CD1c-positive myeloid dendritic cell (primary cell): Measurements from ENCODE around the gene TLDC2.
"Not testable (repeated sequence)": the region's sequence is repeated elsewhere in the genome, so short reads cannot be mapped to it uniquely, and the experiment has no call there.

Experiments
- DNase-seq: peaks from one replicate; pipeline ENCODE4 v3.0.0-alpha.2; 2016; ENCODE audit errors: extremely low spot score

Gene TLDC2

GRCh38 chr20:36875702-36876472 lies at the start of gene TLDC2:
TLDC2 (plus strand) TSS chr20:36876138; CDS start chr20:36876175, 37 bp downstream.
- no peak for DNase-seq

DNA sequence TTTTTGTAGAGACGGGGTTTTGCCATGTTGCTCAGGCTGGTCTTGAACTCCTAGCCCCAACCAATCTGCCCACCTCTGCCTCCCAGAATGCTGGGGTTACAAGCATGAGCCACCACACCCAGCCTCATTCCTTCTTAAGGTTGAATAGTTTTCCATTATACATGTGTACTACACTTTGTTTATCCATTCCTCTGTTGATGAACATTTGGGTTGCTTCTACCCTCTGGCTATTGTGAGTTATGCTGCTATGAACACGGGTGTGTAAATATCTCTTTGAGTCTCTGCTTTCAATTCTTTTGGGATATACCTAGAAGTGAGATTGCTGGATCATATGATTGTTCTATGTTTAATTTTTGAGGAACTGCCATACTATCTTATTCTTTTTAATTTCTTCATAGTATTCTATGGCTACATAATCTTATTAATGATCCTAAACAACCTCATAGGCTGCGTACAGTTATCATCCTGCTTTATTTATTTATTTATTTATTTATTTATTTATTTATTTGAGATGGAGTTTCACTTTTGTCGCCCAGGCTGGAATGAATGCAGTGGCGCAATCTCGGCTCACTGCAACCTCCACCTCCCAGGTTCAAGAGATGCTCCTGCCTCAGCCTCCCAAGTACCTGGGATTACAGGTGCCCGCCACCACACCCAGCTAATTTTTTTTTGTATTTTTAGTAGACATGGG lies 49.2 kb upstream of the TLDC2 start:
- DNase-seq, result no peak

- DNase-seq, result no peak
Measured at GRCh38 chr20:36827541-36828279, 48.2 kb upstream of the TLDC2 start.

GRCh38 chr20:36830791-36831691 lies 44.9 kb upstream of the TLDC2 start:
- DNase-seq, result peak; percentile 15

GRCh38 chr20:36832791-36833190 lies 43.1 kb upstream of the TLDC2 start:
- no peak for DNase-seq

DNA sequence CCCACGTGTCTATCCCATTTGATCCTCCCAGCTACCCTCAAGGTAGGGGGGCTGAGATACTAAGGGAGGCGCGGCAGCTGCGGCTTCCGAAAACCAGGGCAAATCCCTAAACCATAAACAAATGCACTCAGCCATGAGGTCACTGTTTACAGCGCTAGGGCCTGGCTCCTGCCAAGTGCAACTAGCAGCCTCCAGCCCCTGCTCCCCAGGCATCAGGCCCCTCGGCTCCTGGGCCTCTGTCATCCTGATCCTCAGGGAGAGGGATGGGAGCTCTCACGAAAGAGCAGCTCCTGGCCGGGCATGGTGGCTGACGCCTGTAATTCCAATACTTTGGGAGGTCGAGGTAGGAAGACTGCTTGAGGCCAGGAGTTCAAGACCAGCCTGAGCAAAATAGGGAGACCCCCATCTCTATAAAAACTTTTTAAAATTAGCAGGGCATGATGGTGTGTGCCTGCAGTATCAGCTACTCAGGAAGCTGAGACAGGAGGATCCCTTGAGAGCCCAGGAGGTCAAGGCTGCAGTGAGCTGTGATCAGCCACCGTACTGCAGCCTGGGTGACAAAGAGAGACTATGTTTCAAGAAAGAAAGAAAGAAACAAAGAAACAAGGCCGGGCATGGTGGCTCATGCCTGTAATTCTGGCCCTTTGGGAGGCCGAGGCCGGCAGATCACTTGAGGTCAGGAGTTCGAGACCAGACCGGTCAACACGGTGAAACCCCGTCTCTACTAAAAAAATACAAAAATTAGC lies 42.5 kb upstream of the TLDC2 start:
- no peak for DNase-seq

DNA sequence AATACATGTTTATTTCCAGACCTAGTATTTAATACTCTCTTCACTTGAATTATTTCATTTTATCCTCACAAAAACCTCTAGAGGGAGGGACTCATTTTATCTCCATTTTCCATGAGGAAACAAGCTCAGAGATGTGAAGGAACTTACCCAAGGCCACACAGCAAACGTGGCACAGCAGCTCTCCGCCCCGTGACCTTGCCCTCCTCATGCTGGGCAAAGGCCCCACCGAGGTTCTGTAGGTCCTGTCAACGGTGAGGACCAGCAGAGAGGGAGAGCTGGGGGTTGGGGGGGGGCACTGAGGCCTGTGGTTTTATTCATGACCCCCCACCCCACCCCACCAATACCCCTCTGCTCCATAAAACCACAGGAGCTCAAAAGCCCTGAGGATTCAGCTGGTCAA lies 40.9 kb upstream of the TLDC2 start:
- DNase-seq, result no peak

GRCh38 chr20:36835453-36836198 lies 40.3 kb upstream of the TLDC2 start:
- DNase-seq, result peak; percentile 91

DNA sequence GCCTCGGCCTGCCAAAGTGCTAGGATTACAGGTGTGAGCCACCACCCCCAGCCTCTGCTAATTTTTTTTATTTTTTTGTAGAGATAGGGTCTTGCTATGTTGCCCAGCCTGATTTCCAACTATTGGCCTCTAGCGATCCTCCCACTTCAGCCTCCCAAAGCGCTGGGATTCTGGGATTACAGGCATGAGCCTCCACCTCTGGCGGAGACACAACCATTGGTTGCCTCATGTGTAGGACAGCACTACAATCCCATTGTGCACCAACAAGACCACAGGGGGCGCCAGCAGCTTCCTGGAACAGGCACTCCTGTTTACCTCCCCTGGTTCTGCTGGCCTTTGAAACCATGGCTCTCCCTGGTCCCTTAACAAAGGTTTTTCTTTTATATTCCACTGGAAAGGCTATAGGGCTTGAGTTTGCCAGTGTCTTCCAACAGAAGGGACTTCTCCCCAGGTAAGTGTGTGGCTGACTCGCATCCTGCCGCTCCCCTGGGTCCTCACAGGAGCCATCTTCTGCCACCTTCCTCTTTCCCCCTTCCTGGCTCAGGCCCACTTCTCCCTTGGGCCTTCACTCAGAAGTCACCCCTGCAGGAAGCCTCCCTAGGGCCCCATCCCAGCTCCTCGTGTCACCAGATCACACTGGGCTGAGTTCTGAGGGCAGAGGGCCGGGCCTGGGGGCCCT lies 39.2 kb upstream of the TLDC2 start:
- peak; percentile 62 for DNase-seq

- DNase-seq, result not testable (repeated sequence)
Measured at GRCh38 chr20:36838376-36838775, 37.6 kb upstream of the TLDC2 start.

- no peak for DNase-seq
Measured at GRCh38 chr20:36839150-36839549, 36.8 kb upstream of the TLDC2 start.

DNA sequence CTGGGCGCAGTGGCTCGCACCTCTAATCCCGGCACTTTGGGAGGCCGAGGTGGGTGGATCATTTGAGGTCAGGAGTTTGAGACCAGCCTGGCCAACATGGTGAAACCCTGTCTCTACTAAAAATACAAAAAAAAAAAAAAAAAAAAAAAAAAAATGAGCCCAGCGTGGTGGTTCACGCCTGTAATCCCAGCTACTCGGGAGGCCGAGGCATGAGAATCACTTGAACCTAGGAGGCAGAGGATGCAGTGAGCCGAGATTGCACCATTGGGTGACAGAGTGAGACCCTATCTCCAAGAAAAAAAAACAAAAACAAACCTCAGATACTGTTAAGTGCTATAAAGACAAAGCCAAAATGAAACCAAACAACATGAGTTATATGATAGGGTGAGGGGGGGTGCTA lies 34.9 kb upstream of the TLDC2 start:
- not testable (repeated sequence) for DNase-seq

DNA sequence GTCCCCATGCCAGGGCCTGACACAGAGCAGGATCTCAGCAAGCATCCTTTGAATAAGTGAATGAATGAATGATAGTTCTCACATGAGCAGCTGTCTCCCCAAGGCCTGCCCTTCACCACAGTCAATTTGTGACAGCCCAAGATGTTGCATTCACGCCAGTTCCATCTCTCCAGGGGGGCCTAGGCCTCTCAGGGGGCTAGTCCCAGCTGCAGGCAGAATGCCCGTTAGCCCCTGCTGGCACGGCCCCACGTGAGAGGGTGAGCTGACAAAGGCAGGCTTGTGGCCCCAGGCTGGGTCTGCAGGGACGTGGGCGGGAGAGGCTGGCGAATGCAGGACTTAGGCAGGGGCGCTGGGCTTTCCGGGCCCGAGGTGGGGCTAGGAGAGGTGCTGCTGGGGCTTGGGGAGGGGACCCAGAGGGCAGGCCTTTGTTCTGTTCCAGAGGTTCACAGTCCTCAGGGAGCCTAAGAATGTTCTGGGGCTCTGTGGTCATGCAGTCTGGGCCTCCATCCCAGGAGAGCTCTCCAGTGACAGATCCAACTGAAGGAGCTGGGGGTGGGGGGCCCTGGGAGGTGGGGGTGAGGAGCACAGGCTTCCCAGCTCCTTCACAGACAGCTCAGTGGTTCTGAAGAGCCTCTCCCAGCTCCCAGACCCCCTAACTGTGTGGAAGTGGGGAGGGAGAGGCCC lies 30.5 kb upstream of the TLDC2 start:
- no peak for DNase-seq

- no peak for DNase-seq
Measured at GRCh38 chr20:36847009-36847709, 28.8 kb upstream of the TLDC2 start.

DNA sequence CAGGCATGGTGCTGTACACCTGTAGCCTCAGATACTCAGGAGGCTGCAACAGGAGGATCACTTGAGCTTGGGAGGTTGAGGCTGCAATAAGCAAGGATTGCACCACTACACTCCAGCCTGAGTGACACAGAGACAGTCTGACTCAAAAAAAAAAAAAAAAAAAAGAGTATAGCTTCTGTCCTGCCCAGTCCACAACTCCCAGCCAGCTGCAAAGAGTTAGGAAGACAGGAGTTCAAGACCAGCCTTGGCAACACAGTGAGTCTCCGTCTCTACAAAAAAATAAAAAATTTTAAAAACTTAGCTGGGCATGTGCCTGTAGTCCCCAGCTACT lies 28.3 kb upstream of the TLDC2 start:
- DNase-seq, result no peak

- DNase-seq, result no peak
Measured at GRCh38 chr20:36848078-36848660, 27.8 kb upstream of the TLDC2 start.

DNA sequence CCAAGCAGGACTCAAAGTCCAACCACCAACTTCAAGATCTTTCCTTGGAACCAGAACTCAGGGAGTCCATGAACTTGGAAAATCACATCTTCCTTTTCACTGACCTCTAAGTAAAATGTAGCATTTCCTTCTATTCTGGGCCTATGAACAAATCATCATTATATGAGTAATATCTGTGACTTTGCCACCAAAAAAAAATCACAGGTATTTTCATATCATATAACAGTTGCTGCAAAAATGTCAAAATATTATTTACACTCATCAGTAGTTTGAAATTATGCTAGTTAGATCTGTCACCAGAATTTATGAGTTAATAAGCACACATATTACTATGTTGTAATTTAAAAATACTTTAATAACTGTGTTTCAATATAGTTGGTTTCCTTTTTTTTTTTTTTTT lies 27.3 kb upstream of the TLDC2 start:
- DNase-seq, result peak; percentile 15
